Astrocyte of the cerebellum (primary cell): Measurements from ENCODE around the gene EEFSEC.

Source experiments
- DNase-seq: peaks from one replicate; pipeline ENCODE4 v3.0.0-alpha.2; 2011; ENCODE audit warnings: low read depth
- H3K4me3 ChIP-seq: 2 replicates; pipeline ENCODE4 v1.5.1; 2011; ENCODE audit warnings: mild to moderate bottlenecking, low read depth, low read length, moderate library complexity
- CTCF ChIP-seq: IDR thresholded peaks from 2 replicates; pipeline ENCODE4 v1.5.1; 2012; ENCODE audit warnings: low read length, low read depth, moderate library complexity, mild to moderate bottlenecking; ENCODE audit errors: missing control alignments
- in situ Hi-C: cut with HindIII; loops from 2 replicates; pipeline ENCODE4 v1.10.0; 2017; ENCODE audit warnings: low sequenced_read_pairs

EEFSEC gene

GRCh38 chr3:128227507-128227906 is 74.2 kb downstream of the EEFSEC start:
- no peak for TF ChIP-seq CTCF
- in situ Hi-C loops: no loop called here
- H3K4me3 ChIP-seq: no peak overlapping the region
- DNase-seq: no peak

- no peak for DNase-seq
- in situ Hi-C loops: no loop called here
- H3K4me3 ChIP-seq: no peak overlapping the region
- no peak for TF ChIP-seq CTCF
Measured at GRCh38 chr3:128228366-128228910, 75.2 kb downstream of the EEFSEC start.

GRCh38 chr3:128229106-128229857 is 76.0 kb downstream of the EEFSEC start:
- no peak for TF ChIP-seq CTCF
- H3K4me3 ChIP-seq: no peak overlapping the region
- in situ Hi-C loops: no loop called here
- DNase-seq: no peak

GRCh38 chr3:128231606-128232005 is 78.3 kb downstream of the EEFSEC start:
- TF ChIP-seq CTCF: no peak
- no peak overlapping the region for H3K4me3 ChIP-seq
- DNase-seq: no peak
- in situ Hi-C loops: no loop called here

GRCh38 chr3:128232376-128233178 is 79.3 kb downstream of the EEFSEC start:
- TF ChIP-seq CTCF: no peak
- in situ Hi-C loops: no loop called here
- no peak for DNase-seq
- H3K4me3 ChIP-seq: no peak overlapping the region

- in situ Hi-C loops: loop anchor here (5.0 kb wide), 1 partner anchor 92 kb away; no protein-coding TSS in a partner anchor
- TF ChIP-seq CTCF: no peak
- DNase-seq: no peak
- no peak overlapping the region for H3K4me3 ChIP-seq
Measured at GRCh38 chr3:128235207-128235926, 82.1 kb downstream of the EEFSEC start.
